ENCODE measurements around the gene MROH9. TPM values are rescaled to one million over a fixed set of nuclear protein-coding genes. Genes with fewer than 3 reads are reported as not detected.

The MROH9 gene
- total and polyA plus RNA-seq, 9 of the 15 experiments (the other 6 are each of a cell fraction or from before 2014, with no cell fraction given) = not detected

DNA sequence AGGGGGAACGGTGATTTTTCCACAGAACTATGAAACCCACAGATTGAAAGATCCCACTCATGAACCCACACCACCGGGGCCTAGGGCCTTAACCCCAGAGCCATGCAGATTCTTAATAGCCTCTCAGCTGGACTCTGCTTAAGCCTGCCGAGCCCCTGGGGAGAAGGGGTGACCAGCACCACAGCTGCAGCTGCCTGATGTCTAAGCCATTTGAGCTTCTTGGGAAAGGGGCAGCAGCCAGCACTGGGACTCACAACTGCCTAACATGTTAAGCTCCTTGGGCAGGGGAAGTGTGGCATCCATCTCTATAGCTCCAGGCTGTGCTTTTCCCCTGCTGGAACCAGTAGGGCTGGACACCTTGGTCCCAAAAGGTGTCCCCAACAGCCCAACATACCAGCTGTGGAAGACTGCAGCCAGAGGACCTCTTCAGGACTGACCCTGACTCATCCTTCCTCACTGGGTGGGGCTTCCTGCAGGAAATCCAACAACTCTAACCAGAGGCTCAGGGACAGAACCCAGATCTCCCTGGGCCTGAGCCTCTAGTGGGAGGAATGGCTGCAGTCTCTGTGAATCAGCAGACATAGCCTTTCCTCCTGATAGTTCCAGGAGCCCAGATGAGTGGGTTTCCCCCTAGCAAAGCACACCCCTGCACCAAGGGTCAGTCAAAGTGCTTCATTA, 120.8 kb downstream of the MROH9 start:
- H2AFZ ChIP-seq (ENCODE audit: low read depth, low read length) = no peak overlapping the region
- no peak overlapping the region for H3K9ac ChIP-seq (ENCODE audit: insufficient read depth in 1 of 2, low read depth in 2 of 2, low read length in 2 of 2)
- peaks cover 1% of the 10 kb centered on the region; the same call in 1 of the 2 replicates for H3K9me3 ChIP-seq (replicated peaks; ENCODE audit: control insufficient read depth, insufficient read depth, low read depth, low read length)
- no peaks in the 10 kb centered on the region for H3K36me3 ChIP-seq (ENCODE audit: control insufficient read depth, insufficient read depth, low read length)
- H3K4me3 ChIP-seq = no peak overlapping the region
- POLR2A ChIA-PET = no interaction called here
- H4K20me1 ChIP-seq (replicated peaks; ENCODE audit: control insufficient read depth, insufficient read depth, low read length) = no peaks in the 10 kb centered on the region
- no TSS peak for BruUV-seq (replicated peaks)
- FAIRE-seq (no peak), DNase-seq (ENCODE audit: extremely low read depth in 1 of 4, low spot score in 3 of 4) (no peak), ATAC-seq (no peak)
- no peaks in the 10 kb centered on the region for H3K79me2 ChIP-seq (ENCODE audit: control insufficient read depth, insufficient read depth, low read length)
- no peaks in the 10 kb centered on the region for H3K27me3 ChIP-seq (ENCODE audit: control insufficient read depth in 2 of 2, insufficient read depth in 2 of 2, low read length in 2 of 2)
- in situ Hi-C loops (cut with MboI) (no loop called here), intact Hi-C loops (cut with micrococcal nuclease) (no loop called here)
- TF ChIP-seq ATF7 (IDR thresholded peaks at IDR 0.05) (no peak), MAX (CRISPR knock-in tag; IDR thresholded peaks at IDR 0.05) (no peak), MAFF (IDR thresholded peaks at IDR 0.05; ENCODE audit: low read length) (no peak), ZKSCAN3 (CRISPR knock-in tag; IDR thresholded peaks at IDR 0.05) (no peak), MLX (CRISPR knock-in tag; conservative IDR thresholded peaks at IDR 0.05) (no peak), ELF1 (tag; IDR thresholded peaks at IDR 0.05) (no peak), PRMT5 (CRISPR knock-in tag; IDR thresholded peaks at IDR 0.05) (no peak)
- no peak overlapping the region for H3K27ac ChIP-seq (ENCODE audit: extremely low read depth, low read depth, low read length)
- no peaks in the 10 kb centered on the region for H3K9me1 ChIP-seq (ENCODE audit: control insufficient read depth, insufficient read depth, low read length)
- no peak overlapping the region for H3K4me2 ChIP-seq (ENCODE audit: insufficient read depth, low read length)
- WGBS (ENCODE audit: insufficient coverage, low coverage, missing lambda C conversion rate) = 4% methylated on average over 3 of the region's 3 CpGs
- no peaks in the 10 kb centered on the region for H3K4me1 ChIP-seq (replicated peaks in 1 of 2; ENCODE audit: control insufficient read depth in 2 of 2, insufficient read depth in 2 of 2, low read length in 2 of 2)
- CTCF ChIA-PET (ENCODE audit: low intra/inter-chr PET ratio) = no interaction called here

Data from K562 (cell line).